H9 (cell line): ENCODE data around the gene BCL7C. TPM values are rescaled to one million over a fixed set of nuclear protein-coding genes. Genes with fewer than 3 reads are reported as not detected.

Source experiments
- DNase-seq: peaks from one replicate; pipeline ENCODE4 v3.0.0-alpha.2; 2017
- H2AFZ ChIP-seq: one replicate; pipeline ENCODE4 v1.6.1; 2013; ENCODE audit warnings: mild to moderate bottlenecking, low read length, control low read depth, moderate library complexity
- H2AK5ac ChIP-seq: 2 replicates; pipeline ENCODE4 v1.6.1; 2013; ENCODE audit warnings: low read length, control low read depth, mixed read lengths; ENCODE audit not compliant: insufficient read length
- H2BK120ac ChIP-seq: one replicate; pipeline ENCODE4 v1.6.1; 2013; ENCODE audit warnings: low read depth, mild to moderate bottlenecking, low read length, control low read depth, inconsistent platforms; ENCODE audit not compliant: poor library complexity, severe bottlenecking
- H2BK12ac ChIP-seq: 2 replicates; pipeline ENCODE4 v1.6.1; 2013; ENCODE audit warnings: low read length, control low read depth, mixed read lengths, low read depth; ENCODE audit not compliant: insufficient read length
- H2BK15ac ChIP-seq: 2 replicates; pipeline ENCODE4 v1.6.1; 2013; ENCODE audit warnings: low read depth, low read length, control low read depth
- H2BK20ac ChIP-seq: one replicate; pipeline ENCODE4 v1.6.1; 2013; ENCODE audit warnings: low read depth, mild to moderate bottlenecking, low read length, control low read depth, inconsistent platforms; ENCODE audit not compliant: poor library complexity, severe bottlenecking
- H2BK5ac ChIP-seq: 2 replicates; pipeline ENCODE4 v1.6.1; 2013; ENCODE audit warnings: low read length, control low read depth, mixed read lengths; ENCODE audit not compliant: insufficient read length
- H3K14ac ChIP-seq: 2 replicates; pipeline ENCODE4 v1.6.1; 2013; ENCODE audit warnings: low read length, control low read depth; ENCODE audit not compliant: insufficient read depth
- H3K18ac ChIP-seq: 2 replicates; pipeline ENCODE4 v1.6.1; 2013; ENCODE audit warnings: low read depth, mild to moderate bottlenecking, mixed read lengths, low read length, control low read depth; ENCODE audit not compliant: insufficient read length
- H3K23ac ChIP-seq: 2 replicates; pipeline ENCODE4 v1.6.1; 2013; ENCODE audit warnings: low read length, control low read depth, mixed read lengths, low read depth; ENCODE audit not compliant: insufficient read length
- H3K23me2 ChIP-seq: 2 replicates; pipeline ENCODE4 v1.6.1; 2013; ENCODE audit warnings: low read depth, mild to moderate bottlenecking, mixed read lengths, low read length, control low read depth; ENCODE audit not compliant: insufficient read length, poor library complexity, severe bottlenecking
- H3K27ac ChIP-seq: 2 replicates; pipeline ENCODE4 v1.5.1; 2013; ENCODE audit warnings: low read length, control low read depth, mixed read lengths, low read depth; ENCODE audit not compliant: insufficient read length
- H3K27me3 ChIP-seq: 2 replicates; pipeline ENCODE4 v1.6.1; 2013; ENCODE audit warnings: low read length, control low read depth, inconsistent platforms; ENCODE audit not compliant: insufficient read depth
- H3K4ac ChIP-seq: 2 replicates; pipeline ENCODE4 v1.6.1; 2013; ENCODE audit warnings: low read depth, mild to moderate bottlenecking, control low read depth, inconsistent platforms, low read length, moderate library complexity
- H3K4me1 ChIP-seq: 2 replicates; pipeline ENCODE4 v1.6.1; 2013; ENCODE audit warnings: low read length, control low read depth, inconsistent platforms; ENCODE audit not compliant: insufficient read depth
- H3K4me2 ChIP-seq: 2 replicates; pipeline ENCODE4 v1.6.1; 2013; ENCODE audit warnings: low read length, control low read depth, mixed read lengths; ENCODE audit not compliant: insufficient read length, insufficient read depth
- H3K56ac ChIP-seq: 2 replicates; pipeline ENCODE4 v1.6.1; 2013; ENCODE audit warnings: low read depth, mild to moderate bottlenecking, mixed read lengths, low read length, control low read depth; ENCODE audit not compliant: insufficient read length
- H3K79me1 ChIP-seq: 2 replicates; pipeline ENCODE4 v1.6.1; 2013; ENCODE audit warnings: low read depth, mild to moderate bottlenecking, moderate library complexity, low read length, control low read depth, inconsistent platforms; ENCODE audit not compliant: insufficient read depth, poor library complexity, severe bottlenecking
- H3K79me2 ChIP-seq: 2 replicates; pipeline ENCODE4 v1.6.1; 2013; ENCODE audit warnings: low read length, control low read depth, inconsistent platforms; ENCODE audit not compliant: insufficient read depth
- H3K9ac ChIP-seq: 2 replicates; pipeline ENCODE4 v1.6.1; 2013; ENCODE audit warnings: low read length, control low read depth, mixed read lengths; ENCODE audit not compliant: insufficient read length; ENCODE audit errors: extremely low read depth
- H3K9me3 ChIP-seq: one replicate; pipeline ENCODE4 v1.6.1; 2013; ENCODE audit warnings: low read depth, low read length, inconsistent platforms; ENCODE audit not compliant: control insufficient read depth
- H3T11ph ChIP-seq: one replicate; pipeline ENCODE4 v1.6.1; 2013; ENCODE audit warnings: mild to moderate bottlenecking, low read length, control low read depth, inconsistent platforms
- H4K20me1 ChIP-seq: one replicate; pipeline ENCODE4 v1.6.1; 2013; ENCODE audit not compliant: control insufficient read depth, insufficient read length, insufficient read depth
- H4K5ac ChIP-seq: 2 replicates; pipeline ENCODE4 v1.6.1; 2013; ENCODE audit warnings: low read depth, mild to moderate bottlenecking, mixed read lengths, low read length, control low read depth; ENCODE audit not compliant: insufficient read length
- H4K8ac ChIP-seq: replicated peaks from 2 replicates; pipeline ENCODE4 v1.6.1; 2013; ENCODE audit warnings: low read length, control low read depth, mixed read lengths, low read depth; ENCODE audit not compliant: insufficient read length
- H4K91ac ChIP-seq: 2 replicates; pipeline ENCODE4 v1.6.1; 2013; ENCODE audit warnings: low read depth, mild to moderate bottlenecking, moderate library complexity, mixed read lengths, low read length, control low read depth; ENCODE audit not compliant: insufficient read length
- H3K27ac Mint-ChIP-seq, 3 experiments: 2 replicates in 2 of 3; 3 replicates in 1 of 3; pipeline ENCODE4 v1.8.0; 2020 to 2021; ENCODE audit warnings: mixed read lengths in 3 of 3, mild to moderate bottlenecking in 1 of 3, moderate library complexity in 1 of 3
- H3K27me3 Mint-ChIP-seq: 2 replicates; pipeline ENCODE4 v1.8.0; 2021; ENCODE audit warnings: low read depth, mild to moderate bottlenecking, moderate library complexity, mixed read lengths
- H3K36me3 Mint-ChIP-seq, 3 experiments: 2 replicates in 2 of 3; 3 replicates in 1 of 3; pipeline ENCODE4 v1.8.0; 2020 to 2021; ENCODE audit warnings: low read depth in 3 of 3, mixed read lengths in 3 of 3; ENCODE audit not compliant: insufficient read depth in 1 of 3
- H3K4me1 Mint-ChIP-seq, 2 experiments: 2 replicates each; pipeline ENCODE4 v1.8.0; 2020; ENCODE audit warnings: mixed read lengths in 2 of 2
- H3K4me3 Mint-ChIP-seq, 2 experiments: 2 replicates in 1 of 2; 3 replicates in 1 of 2; pipeline ENCODE4 v1.8.0; 2020 to 2021; ENCODE audit warnings: mild to moderate bottlenecking in 2 of 2, mixed read lengths in 2 of 2, moderate library complexity in 1 of 2
- H3K9me3 Mint-ChIP-seq, 2 experiments: 2 replicates in 1 of 2; 3 replicates in 1 of 2; pipeline ENCODE4 v1.8.0; 2020; ENCODE audit warnings: mild to moderate bottlenecking in 2 of 2, mixed read lengths in 2 of 2, moderate library complexity in 1 of 2
- CTCF ChIP-seq: fragments of 200-600 bp; sonication (generic); conservative IDR thresholded peaks from 3 replicates; pipeline ENCODE4 v1.8.0; 2021; ENCODE audit warnings: antibody characterized with exemption, mild to moderate bottlenecking
- WGBS: extraction: QIAGEN DNeasy Blood & Tissue Kit; methylation state at CpG from one replicate; pipeline ENCODE4 v1.1.7; 2013; ENCODE audit warnings: missing lambda C conversion rate, low lambda C conversion rate, mixed read lengths; ENCODE audit not compliant: insufficient read length; ENCODE audit errors: extremely low coverage; 5-methylcytosine and 5-hydroxymethylcytosine counted together
- total RNA-seq: library from RNA; stranded (reverse); gene quantifications from 2 replicates; pipeline ENCODE4 v1.2.1, GENCODE V29; 2021

BCL7C gene
- total RNA-seq, 1 experiment from 2014 or later = 18.3 TPM

DNA sequence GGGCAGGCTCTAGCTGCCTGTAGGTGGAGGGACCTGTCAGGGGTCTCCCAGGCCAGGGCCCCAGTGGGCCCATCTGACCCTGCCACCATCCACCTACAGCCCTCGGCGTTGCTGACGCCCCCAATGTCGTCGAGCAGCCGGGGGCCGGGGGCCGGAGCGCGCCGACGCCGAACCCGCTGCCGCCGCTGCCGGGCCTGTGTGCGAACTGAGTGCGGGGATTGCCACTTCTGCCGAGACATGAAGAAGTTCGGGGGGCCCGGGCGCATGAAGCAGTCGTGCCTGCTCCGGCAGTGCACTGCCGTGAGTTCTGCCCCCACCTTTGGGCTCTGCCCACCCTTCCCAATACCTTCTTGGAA lies 31.7 kb upstream of the BCL7C start:
- Histone ChIP-seq H4K8ac (no peak overlapping the region), H3K79me1 (no peaks in the 10 kb centered on the region), H3K14ac (no peak overlapping the region), H2BK15ac (no peak overlapping the region), H3K23ac (no peak overlapping the region), H3K18ac (no peak overlapping the region), H4K91ac (no peak overlapping the region), H3K27me3 (no peaks in the 10 kb centered on the region), H2BK12ac (no peak overlapping the region), H2BK20ac (no peak overlapping the region), H3K9ac (no peak overlapping the region), H3K4me1 (no peaks in the 10 kb centered on the region), H2BK5ac (no peak overlapping the region), H2AK5ac (no peak overlapping the region), H4K5ac (no peak overlapping the region), H3K4me2 (no peak overlapping the region), H2AFZ (no peak overlapping the region), H3K79me2 (no peaks in the 10 kb centered on the region), H4K20me1 (no peaks in the 10 kb centered on the region), H2BK120ac (no peak overlapping the region), H3K23me2 (peaks cover 10% of the 10 kb centered on the region), H3T11ph (no peak overlapping the region), H3K56ac (no peak overlapping the region), H3K4ac (no peak overlapping the region), H3K9me3 (no peaks in the 10 kb centered on the region), H3K27ac (no peak overlapping the region)
- no peak for TF ChIP-seq CTCF
- no peak for DNase-seq
- no peaks in the 10 kb centered on the region for H3K27me3 Mint-ChIP-seq
- H3K36me3 Mint-ChIP-seq = peaks cover 17 to 26% (median 25%) of the 10 kb centered on the region in 3 experiments
- H3K4me3 Mint-ChIP-seq = peak overlapping the region; percentile 37 to 75; a peak in 3 of 5 replicates
- H3K27ac Mint-ChIP-seq = no peak overlapping the region; a peak in 1 of 7 replicates
- H3K9me3 Mint-ChIP-seq = no peaks in the 10 kb centered on the region; a peak in 1 of 5 replicates
- peaks cover 12 to 24% of the 10 kb centered on the region in 2 experiments for H3K4me1 Mint-ChIP-seq
- no CpG with 5 or more reads among the region's 26 CpGs for WGBS
